Heart left ventricle (tissue), 16 donors: ENCODE results near the gene PARD3B. TPM values are rescaled to one million over a fixed set of nuclear protein-coding genes. Genes with fewer than 3 reads are reported as not detected.

Experiments used
- ATAC-seq, 4 donors: fragments of 200-7000 bp; cut with Tn5 transposase; one replicate each; pipeline ENCODE4 v1.9.1; 2020 to 2022; ENCODE audit warnings: moderate library complexity in 4 of 4, mild to moderate bottlenecking in 3 of 4, moderate number of reproducible peaks in 1 of 4
- DNase-seq, 5 donors: peaks; one replicate each; pipeline ENCODE4 v3.0.0-alpha.2; 2020
- H3K27ac ChIP-seq, 12 donors: fragments of 200-600 bp; sonication (generic) in 4 of 12; one replicate each; pipeline versions ENCODE4 v1.5.0 to v1.8.0; 2016 to 2022; ENCODE audit warnings: mild to moderate bottlenecking in 2 of 12
- H3K27me3 ChIP-seq, 9 donors: fragments of 200-600 bp; sonication (generic) in 2 of 9; one replicate each; pipeline versions ENCODE4 v1.5.1 to v1.8.0; 2016 to 2022; ENCODE audit warnings: mild to moderate bottlenecking in 3 of 9
- H3K36me3 ChIP-seq, 9 donors: fragments of 200-600 bp; sonication (generic) in 2 of 9; one replicate each; pipeline versions ENCODE4 v1.5.0 to v1.8.0; 2018 to 2022; ENCODE audit warnings: mild to moderate bottlenecking in 2 of 9
- H3K4me1 ChIP-seq, 12 donors: fragments of 200-600 bp; sonication (generic) in 4 of 12; one replicate each; pipeline versions ENCODE4 v1.5.0 to v1.8.0; 2016 to 2022; ENCODE audit warnings: mild to moderate bottlenecking in 3 of 12
- H3K4me3 ChIP-seq, 12 donors: fragments of 200-600 bp; sonication (generic) in 4 of 12; one replicate each; pipeline versions ENCODE4 v1.5.0 to v1.8.0; 2017 to 2022; ENCODE audit warnings: mild to moderate bottlenecking in 9 of 12, moderate library complexity in 4 of 12
- H3K9me3 ChIP-seq, 12 donors: fragments of 200-600 bp; sonication (generic) in 4 of 12; one replicate each; pipeline versions ENCODE4 v1.5.0 to v1.8.0; 2016 to 2022; ENCODE audit warnings: mild to moderate bottlenecking in 1 of 12
- POLR2A ChIP-seq, 2 donors: fragments of 450-650 bp; IDR thresholded peaks; one replicate each; pipeline ENCODE4 v1.6.1; 2017; ENCODE audit warnings: antibody characterized with exemption in 2 of 2, mild to moderate bottlenecking in 2 of 2, moderate library complexity in 2 of 2
- WGBS, 4 donors: extraction: QIAGEN DNeasy Blood & Tissue Kit in 2 of 4; methylation state at CpG; one replicate each; pipeline versions ENCODE4 v1.1.5 to v1.1.7; 2013 to 2018; 5-methylcytosine and 5-hydroxymethylcytosine counted together
- intact Hi-C, 10 donors: fragments of 100-400 bp; cut with DNase I; formaldehyde crosslinking; loops; one replicate each; pipeline versions ENCODE4 v1.11.1 to v1.14.2; 2022
- polyA plus RNA-seq, 2 donors: library from polyadenylated mRNA; stranded (reverse); fragments of 200-250 nt; gene quantifications; one replicate each; pipeline ENCODE4 v1.2.3, GENCODE V29; 2013
- total RNA-seq, 9 donors: library from RNA; depleted of rRNA in 2 of 9; stranded (reverse); fragments of >200 nt in 2 of 9; fragmentation: NEBNext Ultra II Directional in 3 of 9; extraction: Animal tissue kit (Norgen Biotek cat#: 25700) in 3 of 9; gene quantifications; one replicate each; pipeline versions ENCODE4 v1.1.0 to v1.2.4, GENCODE V29; 2016 to 2023
- TF ChIP-seq, protein P1 (sequence below), 12 donors: fragments of 200-600 bp; sonication (generic) in 4 of 12; IDR thresholded peaks; one replicate each; pipeline versions ENCODE4 v1.5.0 to v1.8.0; 2018 to 2022; ENCODE audit warnings: antibody characterized with exemption in 12 of 12, mild to moderate bottlenecking in 5 of 12
- donor health status: ischemic (EF 13 %, LVEDD 7.1; RV severe dilation, severe dysfunction).
- donor health status: healthy with polysubstance abuse.
- donor health status: DM: no; HTN: yes; CAD: no.
- donor health status: DM: no; HTN: no; CAD: no.
- donor health status: ischemic (EF 25% LVEDD 6.9; RV normal size, moderate dysfunction).
- donor health status: ischemic (EF 25% LVEDD 5.7; RV mildly dilated, moderate dysfunction).
- donor health status: healthy.
- donor health status: DM: yes; HTN: yes; CAD: no.
- donor health status: ischemic (EF 35%, LVEDD 5.7; RV mildly dilated, moderate dysfunction).
- donor health status: nonischemic (EF 11% LVEDD 7.7; RV severe dilation, severe dysfunction).
- donor health status: DM: yes; HTN: yes; CAD: no.
- donor health status: PGD.
- donor health status: ischemic (EF 29% LVEDD 5.4; RV normal size, mild dysfunction).
- donor health status: nonischemic (EF 23%, LVEDD 6.1; RV moderate dilation, normal function).

Gene PARD3B
- total and polyA plus RNA-seq, 11 donors: 0.71 to 15.1 (median 6.2) TPM

DNA sequence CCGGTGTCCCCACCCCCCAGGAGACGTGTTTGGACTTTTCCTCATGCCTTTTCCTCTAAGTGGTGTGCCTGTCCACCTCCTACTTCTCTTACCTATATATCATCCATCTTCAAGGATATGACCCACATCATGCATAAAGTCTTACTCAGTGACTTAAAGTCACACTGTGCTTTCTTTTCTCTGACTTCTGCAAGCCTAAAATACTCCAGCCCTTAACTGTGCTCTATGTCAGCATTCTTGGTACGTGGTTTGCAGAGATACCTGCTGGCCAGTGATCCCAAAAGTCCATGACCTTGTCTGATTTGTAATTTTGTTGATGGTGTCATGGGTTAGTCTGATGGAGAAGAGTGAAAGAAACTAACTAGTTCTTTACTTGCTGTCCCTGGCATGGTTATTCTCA is 743.4 kb downstream of the PARD3B start:
- Histone ChIP-seq H3K9me3 (no peaks in the 10 kb centered on the region), H3K27me3 (peaks cover 0 to 3% (median 0%) of the 10 kb centered on the region in 9 donors), H3K4me3 (no peak overlapping the region), H3K4me1 (no peaks in the 10 kb centered on the region), H3K36me3 (no peaks in the 10 kb centered on the region), H3K27ac (no peak overlapping the region)
- TF ChIP-seq POLR2A (IDR thresholded peaks at IDR 0.05): no peak
- TF ChIP-seq, protein P1, sequence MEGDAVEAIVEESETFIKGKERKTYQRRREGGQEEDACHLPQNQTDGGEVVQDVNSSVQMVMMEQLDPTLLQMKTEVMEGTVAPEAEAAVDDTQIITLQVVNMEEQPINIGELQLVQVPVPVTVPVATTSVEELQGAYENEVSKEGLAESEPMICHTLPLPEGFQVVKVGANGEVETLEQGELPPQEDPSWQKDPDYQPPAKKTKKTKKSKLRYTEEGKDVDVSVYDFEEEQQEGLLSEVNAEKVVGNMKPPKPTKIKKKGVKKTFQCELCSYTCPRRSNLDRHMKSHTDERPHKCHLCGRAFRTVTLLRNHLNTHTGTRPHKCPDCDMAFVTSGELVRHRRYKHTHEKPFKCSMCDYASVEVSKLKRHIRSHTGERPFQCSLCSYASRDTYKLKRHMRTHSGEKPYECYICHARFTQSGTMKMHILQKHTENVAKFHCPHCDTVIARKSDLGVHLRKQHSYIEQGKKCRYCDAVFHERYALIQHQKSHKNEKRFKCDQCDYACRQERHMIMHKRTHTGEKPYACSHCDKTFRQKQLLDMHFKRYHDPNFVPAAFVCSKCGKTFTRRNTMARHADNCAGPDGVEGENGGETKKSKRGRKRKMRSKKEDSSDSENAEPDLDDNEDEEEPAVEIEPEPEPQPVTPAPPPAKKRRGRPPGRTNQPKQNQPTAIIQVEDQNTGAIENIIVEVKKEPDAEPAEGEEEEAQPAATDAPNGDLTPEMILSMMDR (IDR thresholded peaks at IDR 0.05): no peak
- WGBS, 4 donors: 90 to 96% (median 92%) methylated on average over 3 of the region's 3 CpGs
- DNase-seq: no peak
- ATAC-seq: no peak
- intact Hi-C loops: no loop called here

DNA sequence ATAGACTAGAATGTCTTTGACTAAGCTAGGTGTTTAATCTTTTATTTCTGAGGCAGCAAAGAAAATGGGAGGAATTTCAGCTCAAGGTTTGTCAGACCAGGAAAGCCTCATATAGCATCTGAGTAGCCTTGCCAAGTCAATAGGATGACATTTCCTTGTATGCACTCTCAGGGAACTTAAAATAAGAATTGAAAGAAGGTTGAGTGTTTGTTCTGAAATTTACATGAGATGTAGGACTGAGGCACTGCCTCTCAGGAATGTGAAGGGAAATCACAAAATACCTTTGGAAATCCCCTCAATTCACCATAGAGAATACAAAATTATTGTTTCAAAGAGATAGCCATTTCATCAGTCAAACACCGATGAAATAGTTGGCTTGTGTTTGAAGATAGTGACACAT is 745.0 kb downstream of the PARD3B start:
- H3K4me3 ChIP-seq: no peak overlapping the region
- no peaks in the 10 kb centered on the region for H3K36me3 ChIP-seq
- H3K27ac ChIP-seq: no peak overlapping the region
- peaks cover 0 to 3% (median 0%) of the 10 kb centered on the region in 9 donors for H3K27me3 ChIP-seq
- TF ChIP-seq, protein P1 (IDR thresholded peaks at IDR 0.05): no peak
- TF ChIP-seq POLR2A (IDR thresholded peaks at IDR 0.05): no peak
- intact Hi-C loops: no loop called here
- WGBS, 4 donors: 68 to 79% (median 72%) methylated on average over 1 of the region's 1 CpG
- no peak for ATAC-seq
- H3K9me3 ChIP-seq: no peaks in the 10 kb centered on the region
- DNase-seq: no peak
- H3K4me1 ChIP-seq: no peaks in the 10 kb centered on the region

DNA sequence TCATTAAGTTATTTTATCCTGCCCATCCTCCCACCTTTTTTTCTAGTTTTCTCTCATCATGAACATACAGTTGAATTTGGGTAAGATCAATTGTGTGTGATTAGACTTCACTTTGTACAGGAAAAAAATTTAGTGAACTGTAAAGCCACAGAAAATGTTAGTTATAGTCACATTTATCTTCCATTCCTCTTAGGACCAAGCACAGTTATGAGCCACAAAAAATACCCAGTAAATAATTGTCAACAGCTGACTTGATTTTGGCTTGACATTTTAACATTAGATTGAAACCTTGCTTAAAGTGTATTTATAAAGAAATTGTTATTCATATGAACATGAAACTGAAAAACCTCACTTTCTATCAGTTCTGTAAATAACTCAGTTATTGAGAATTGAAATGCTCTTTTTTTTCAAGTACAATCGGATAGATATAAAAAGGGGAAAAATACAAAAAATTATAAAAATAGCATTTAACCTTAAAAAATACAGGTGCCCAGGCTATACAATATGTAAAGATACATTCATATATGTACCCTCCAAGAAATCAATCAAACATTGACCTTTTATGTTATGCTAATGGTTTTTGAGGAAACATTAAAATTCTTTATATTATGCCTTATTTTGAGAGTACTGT is 747.5 kb downstream of the PARD3B start:
- WGBS, 4 donors: 95 to 100% (median 98%) methylated on average over 1 of the region's 1 CpG
- TF ChIP-seq POLR2A (IDR thresholded peaks at IDR 0.05): no peak
- TF ChIP-seq, protein P1 (IDR thresholded peaks at IDR 0.05): no peak
- DNase-seq (no peak), ATAC-seq (no peak)
- no peaks in the 10 kb centered on the region for H3K9me3 ChIP-seq
- H3K27ac ChIP-seq: no peak overlapping the region
- no peak overlapping the region for H3K4me3 ChIP-seq
- H3K4me1 ChIP-seq: no peaks in the 10 kb centered on the region
- peaks cover 0 to 3% (median 0%) of the 10 kb centered on the region in 9 donors for H3K27me3 ChIP-seq
- intact Hi-C loops: no loop called here
- no peaks in the 10 kb centered on the region for H3K36me3 ChIP-seq

DNA sequence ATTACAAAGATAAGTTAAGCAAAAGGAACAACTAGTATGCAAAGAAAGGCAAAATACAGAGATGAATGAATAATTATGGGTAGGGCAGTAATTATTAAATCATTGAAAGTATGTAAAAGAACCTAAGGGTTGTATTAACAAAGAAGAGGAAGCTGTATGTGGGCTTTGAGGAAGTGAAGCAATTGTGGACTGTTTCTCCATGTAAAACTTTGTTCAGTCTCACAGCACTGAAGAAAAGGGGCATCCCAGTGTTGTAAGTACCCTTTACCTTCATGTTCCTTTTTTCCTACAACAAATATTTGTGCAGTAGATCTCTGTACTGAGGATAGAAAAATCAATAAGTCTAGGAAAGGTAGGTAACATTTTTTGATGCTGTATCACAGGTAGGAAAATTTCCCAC is 748.3 kb downstream of the PARD3B start:
- ATAC-seq: no peak
- Histone ChIP-seq H3K36me3 (no peaks in the 10 kb centered on the region), H3K4me3 (no peak overlapping the region), H3K4me1 (no peaks in the 10 kb centered on the region), H3K27ac (no peak overlapping the region), H3K27me3 (peaks cover 0 to 3% (median 0%) of the 10 kb centered on the region in 9 donors), H3K9me3 (no peaks in the 10 kb centered on the region)
- intact Hi-C loops: no loop called here
- no peak for DNase-seq
- TF ChIP-seq, protein P1 (IDR thresholded peaks at IDR 0.05): no peak
- no peak for TF ChIP-seq POLR2A (IDR thresholded peaks at IDR 0.05)
